GM21786 (cell line): ENCODE results near the gene NXPH3.

Experiments used
- ATAC-seq: cut with Tn5 transposase; IDR thresholded peaks from one replicate; pipeline ENCODE4 v1.9.1; 2021; ENCODE audit not compliant: unreplicated experiment

The NXPH3 gene

GRCh38 chr17:49576088-49576916 is 631 bp downstream of the NXPH3 start:
- ATAC-seq = no peak

GRCh38 chr17:49576917-49577649 is 1.4 kb downstream of the NXPH3 start:
- no peak for ATAC-seq

DNA sequence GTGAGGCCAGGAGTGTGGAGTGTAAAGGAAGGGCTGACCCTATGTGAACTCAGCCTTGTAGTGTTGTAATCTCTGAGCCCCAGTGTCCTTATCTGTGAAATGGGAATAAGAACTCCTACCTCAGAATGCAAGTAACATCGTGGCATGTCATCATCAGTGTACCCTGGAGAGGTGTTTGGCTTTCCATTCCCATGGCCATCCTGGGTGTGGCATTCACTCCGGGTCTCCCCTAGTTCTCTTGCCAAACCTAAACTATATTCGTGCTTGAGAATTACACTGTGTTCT is 1.9 kb downstream of the NXPH3 start:
- ATAC-seq = no peak

- ATAC-seq = no peak
Observed at GRCh38 chr17:49577963-49578362, 2.3 kb downstream of the NXPH3 start.

DNA sequence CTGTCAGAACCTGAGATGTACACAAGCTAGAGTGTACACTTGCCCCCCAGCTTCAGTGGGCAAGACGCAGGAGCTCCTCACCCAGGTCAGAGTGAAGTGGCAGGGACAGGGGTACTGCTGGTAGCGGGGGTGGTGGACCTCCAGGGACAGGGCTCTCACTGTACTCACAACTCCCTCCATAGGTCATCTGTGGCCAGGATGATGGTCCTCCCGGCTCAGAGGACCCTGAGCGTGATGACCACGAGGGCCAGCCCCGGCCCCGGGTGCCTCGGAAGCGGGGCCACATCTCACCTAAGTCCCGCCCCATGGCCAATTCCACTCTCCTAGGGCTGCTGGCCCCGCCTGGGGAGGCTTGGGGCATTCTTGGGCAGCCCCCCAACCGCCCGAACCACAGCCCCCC is 2.7 kb downstream of the NXPH3 start:
- no peak for ATAC-seq

GRCh38 chr17:49578952-49579500 is 3.4 kb downstream of the NXPH3 start:
- ATAC-seq = no peak

DNA sequence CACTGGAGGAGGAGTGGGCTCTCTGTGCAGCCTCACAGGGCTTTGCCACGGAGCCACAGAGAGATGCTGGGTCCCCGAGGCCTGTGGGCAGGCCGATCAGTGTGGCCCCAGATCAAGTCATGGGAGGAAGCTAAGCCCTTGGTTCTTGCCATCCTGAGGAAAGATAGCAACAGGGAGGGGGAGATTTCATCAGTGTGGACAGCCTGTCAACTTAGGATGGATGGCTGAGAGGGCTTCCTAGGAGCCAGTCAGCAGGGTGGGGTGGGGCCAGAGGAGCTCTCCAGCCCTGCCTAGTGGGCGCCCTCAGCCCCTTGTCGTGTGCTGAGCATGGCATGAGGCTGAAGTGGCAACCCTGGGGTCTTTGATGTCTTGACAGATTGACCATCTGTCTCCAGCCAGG is 3.9 kb downstream of the NXPH3 start:
- ATAC-seq = no peak

- ATAC-seq = no peak
Observed at GRCh38 chr17:49580055-49580721, 4.5 kb downstream of the NXPH3 start.

DNA sequence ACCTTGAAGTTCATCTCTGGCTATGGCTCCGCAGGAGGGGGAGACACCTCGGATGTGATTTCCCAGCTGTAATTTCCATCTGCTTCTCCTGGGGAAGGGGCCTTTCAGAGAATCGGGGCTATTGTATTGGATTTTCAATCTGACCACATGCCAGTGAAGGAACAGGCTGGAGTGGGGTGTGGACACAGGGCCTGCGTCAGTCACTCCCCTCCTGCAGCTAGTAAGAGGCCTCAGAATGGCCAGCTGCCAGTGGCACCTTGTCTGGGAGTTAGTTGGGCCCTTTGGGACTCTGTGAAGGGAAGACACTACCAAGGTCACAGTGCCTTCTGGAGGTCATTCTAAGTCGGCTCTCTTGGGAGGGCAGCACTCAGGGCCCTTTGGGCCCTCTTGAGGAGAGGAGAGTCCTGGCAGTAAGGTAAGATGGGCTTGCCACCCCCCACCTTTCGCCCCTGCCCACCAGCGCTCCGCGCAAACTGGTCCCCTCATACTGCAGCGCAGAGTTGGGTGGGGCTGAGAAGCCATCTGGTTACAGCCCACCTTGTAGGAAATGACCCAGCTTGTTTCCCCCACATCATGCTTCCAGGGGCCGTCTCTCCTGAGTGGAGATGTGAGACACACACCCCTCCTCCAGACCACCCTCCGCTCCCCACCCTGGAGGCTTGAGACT is 5.4 kb downstream of the NXPH3 start:
- ATAC-seq = no peak

- no peak for ATAC-seq
Observed at GRCh38 chr17:49581648-49581998, 6.0 kb downstream of the NXPH3 start.

DNA sequence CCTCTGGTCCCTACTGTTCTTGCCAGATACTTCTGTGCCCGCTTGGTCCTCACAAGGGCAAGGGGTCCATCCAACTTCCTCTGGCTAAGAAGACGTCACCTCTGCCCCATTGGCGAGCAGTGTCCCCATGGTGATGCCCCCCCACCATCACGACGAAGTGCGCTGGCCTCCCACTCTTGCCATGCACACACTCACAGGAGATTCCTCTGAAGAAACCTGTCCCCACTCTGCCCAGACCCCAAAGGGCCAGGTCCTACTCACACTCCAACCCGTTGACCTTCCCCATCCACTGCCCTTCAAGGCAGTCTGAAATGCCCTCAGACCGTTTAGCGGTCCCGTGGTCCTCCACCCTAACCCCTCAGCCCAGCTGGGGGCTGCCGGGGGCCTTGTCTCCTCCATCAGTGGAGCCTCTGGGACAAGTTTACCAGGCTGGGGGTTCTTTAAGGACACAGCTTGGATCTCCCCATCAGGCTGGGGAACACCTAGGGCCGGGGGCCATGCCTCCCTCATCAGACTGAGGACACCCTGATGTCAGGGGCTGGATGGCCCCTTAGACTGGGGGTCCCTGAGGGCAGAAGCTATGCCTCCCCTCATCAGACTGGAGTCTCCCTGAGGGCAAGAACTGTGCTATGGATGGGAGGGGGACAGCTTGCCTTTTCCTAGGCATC is 6.5 kb downstream of the NXPH3 start:
- no peak for ATAC-seq

DNA sequence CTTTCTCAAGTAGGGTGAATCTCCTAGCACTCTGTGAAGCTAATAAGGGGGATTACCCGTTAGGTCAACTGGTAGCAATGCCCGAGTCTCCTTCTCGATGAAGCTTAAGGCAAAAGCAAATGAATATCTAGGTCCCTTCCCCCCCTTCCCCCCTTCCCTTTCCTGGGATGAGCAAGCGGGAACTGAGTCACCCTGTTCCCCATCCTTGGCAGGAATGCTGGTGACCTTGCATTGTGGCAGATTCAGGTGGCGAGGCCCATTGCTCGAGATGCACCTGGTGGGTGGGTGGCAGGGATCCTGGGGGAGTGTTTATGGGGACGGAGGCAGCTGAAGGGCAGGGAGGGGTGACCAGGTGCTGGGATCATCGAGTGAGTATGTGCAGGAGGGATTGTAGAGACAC is 7.1 kb downstream of the NXPH3 start:
- no peak for ATAC-seq

DNA sequence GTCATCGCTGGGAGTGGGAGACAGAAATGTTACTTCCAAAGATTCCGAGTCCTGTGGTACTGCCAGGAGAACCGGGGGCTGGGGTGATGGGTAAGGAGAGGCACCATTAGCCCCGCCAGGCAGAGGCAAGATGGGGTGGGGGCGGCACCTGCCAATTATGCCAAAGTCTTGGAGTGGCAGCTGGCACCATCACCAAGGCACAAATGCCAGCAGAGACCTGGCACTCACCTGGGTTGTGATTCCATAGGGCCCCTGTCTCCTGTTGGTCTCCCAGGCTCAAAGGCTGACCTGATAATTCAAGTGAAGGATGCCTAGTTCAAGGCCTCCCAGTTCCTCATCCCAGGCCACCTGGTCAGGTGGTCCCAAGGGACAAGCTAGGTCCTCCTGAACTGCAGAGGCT is 7.6 kb downstream of the NXPH3 start:
- ATAC-seq = no peak

- no peak for ATAC-seq
Observed at GRCh38 chr17:49583889-49584288, 8.2 kb downstream of the NXPH3 start.

DNA sequence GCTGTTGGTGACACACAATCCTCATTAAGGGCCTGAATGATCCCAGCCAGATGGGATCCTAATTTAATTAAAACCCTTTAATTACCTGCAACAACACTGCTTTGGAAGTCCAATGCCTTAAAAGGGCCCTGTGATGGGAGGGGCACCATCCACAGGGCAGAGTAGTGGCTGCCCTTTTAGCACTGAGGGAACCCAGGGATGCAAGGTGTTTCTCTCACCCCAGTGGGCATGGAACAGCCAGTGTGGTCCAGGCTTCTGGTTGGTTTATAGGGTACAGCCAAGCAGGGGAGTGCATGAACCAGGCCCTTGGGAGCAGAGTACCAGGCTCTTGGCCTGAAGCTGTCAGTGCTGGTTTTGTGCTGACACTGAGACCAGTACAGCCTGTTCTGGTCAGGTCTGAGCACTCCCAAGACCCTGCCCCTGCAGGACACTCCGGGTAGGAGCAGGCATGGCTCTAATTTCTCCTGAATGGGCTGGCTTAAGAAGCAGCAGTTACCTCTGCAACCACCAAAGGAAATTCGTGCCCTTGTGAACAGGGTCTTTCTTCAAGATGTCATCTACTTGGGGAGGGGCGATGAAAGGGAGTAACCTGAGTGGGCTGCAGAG is 9.9 kb downstream of the NXPH3 start:
- ATAC-seq = no peak

- ATAC-seq = no peak
Observed at GRCh38 chr17:49587366-49588073, 11.8 kb downstream of the NXPH3 start.

DNA sequence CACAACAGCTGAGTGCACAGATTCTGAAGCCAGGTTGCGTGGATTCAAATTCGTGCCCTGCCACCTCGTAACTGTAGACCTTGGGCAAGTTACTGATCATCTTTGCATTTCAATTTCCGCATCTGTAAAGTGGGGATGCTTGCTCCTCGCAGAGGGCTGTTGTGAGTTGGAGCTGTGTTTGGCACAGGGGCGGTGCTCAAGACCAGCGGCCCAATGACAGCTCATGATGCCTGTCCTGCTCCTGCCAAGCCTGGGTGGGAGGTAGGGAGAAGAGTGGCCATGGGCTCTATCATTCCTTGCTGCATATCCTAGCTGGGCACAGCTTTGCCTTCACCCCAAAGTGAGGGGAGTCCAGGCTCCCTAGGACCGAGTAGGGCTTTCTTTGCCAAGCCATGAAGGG is 12.6 kb downstream of the NXPH3 start:
- no peak for ATAC-seq

DNA sequence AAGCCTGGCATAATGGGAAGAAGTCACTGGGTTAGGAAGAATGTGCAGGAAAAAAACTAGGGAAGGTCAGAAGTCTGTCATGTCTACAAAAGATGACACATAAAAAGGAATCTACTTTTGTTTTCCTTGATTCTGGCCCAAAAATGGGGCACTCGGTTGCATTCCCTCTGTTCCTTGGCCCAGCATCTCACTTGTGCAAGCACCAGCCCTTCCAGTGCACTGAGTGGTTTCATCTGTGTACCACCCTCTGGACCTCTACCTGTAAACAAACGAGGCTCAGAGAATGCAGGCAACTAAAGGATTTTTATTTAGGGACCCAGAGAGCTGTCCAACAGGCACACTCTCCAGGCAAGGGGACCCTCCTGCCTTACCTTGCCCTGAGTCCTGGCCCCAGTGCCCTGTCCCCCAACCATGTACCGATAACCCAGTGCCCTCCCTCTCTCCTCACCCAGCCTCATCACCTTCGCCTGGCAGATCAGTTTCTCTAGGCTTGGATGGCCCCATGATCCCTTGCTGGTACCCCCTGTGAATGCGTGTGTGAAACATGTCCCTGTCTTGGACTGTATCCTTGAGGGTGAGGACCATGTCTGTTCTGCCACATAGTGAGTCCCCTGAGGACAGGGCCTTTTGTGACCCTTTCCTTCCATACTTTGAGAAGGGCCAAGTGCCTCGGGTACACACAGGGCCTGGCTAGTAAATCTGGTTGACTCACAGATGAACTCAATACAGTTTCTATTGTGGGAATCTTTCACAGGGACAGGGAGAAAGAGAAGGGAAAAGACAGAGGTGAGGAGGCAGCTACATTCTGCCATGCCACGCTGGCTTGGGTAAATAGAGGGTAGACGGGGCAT is 13.3 kb downstream of the NXPH3 start:
- ATAC-seq = no peak

GRCh38 chr17:49589577-49589927 is 13.9 kb downstream of the NXPH3 start:
- no peak for ATAC-seq
